ENCODE measurements around the gene RALGAPA2.

The RALGAPA2 gene

DNA sequence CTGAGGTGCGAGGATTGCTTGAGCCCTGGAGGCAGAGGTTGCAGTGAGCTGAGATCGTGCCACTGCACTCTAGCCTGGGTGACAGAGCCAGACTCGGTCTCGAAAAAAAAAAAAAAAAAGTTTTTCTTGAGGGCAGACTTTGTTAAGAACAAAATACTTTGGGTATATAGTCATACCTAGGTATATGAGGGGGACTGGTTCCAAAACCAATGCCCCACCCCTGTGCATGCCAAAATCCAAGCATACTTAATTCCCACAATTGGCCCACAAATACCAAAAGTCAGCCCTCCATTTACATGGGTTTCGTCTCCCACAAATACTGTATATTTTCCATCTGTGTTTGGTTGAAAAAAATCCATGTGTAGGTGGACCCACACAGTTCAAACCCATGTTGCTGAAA is 224.6 kb downstream of the RALGAPA2 start:
- no peak overlapping the region for H3K4me3 ChIP-seq (ENCODE audit: low read depth, low read length)
- in situ Hi-C loops (cut with HindIII; ENCODE audit: low sequenced_read_pairs): no loop called here
- DNase-seq (ENCODE audit: low read depth, low spot score): peak; percentile 68
- TF ChIP-seq, protein P1, sequence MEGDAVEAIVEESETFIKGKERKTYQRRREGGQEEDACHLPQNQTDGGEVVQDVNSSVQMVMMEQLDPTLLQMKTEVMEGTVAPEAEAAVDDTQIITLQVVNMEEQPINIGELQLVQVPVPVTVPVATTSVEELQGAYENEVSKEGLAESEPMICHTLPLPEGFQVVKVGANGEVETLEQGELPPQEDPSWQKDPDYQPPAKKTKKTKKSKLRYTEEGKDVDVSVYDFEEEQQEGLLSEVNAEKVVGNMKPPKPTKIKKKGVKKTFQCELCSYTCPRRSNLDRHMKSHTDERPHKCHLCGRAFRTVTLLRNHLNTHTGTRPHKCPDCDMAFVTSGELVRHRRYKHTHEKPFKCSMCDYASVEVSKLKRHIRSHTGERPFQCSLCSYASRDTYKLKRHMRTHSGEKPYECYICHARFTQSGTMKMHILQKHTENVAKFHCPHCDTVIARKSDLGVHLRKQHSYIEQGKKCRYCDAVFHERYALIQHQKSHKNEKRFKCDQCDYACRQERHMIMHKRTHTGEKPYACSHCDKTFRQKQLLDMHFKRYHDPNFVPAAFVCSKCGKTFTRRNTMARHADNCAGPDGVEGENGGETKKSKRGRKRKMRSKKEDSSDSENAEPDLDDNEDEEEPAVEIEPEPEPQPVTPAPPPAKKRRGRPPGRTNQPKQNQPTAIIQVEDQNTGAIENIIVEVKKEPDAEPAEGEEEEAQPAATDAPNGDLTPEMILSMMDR (IDR thresholded peaks at IDR 0.05; ENCODE audit: low read depth, low read length): no peak

DNA sequence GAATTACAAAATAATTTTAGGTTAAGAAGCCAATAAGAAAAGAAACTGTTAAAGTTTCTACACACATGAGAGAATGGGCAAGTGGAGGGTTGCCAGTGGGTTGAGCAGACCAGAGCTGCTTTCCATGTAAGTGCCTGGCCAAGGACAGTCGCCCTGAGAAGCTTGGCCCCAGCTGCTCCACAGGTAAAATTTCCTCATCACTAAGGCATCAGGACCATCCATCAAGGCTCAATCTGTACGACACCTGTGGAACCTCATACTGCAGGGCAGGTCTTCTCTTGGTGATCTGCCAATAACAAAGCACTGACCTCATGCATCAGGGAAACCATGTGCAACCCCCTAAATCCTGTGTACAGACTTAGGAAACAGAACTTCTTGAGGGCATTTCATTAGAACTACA is 229.1 kb downstream of the RALGAPA2 start:
- H3K4me3 ChIP-seq (ENCODE audit: low read depth, low read length): no peak overlapping the region
- no peak for DNase-seq (ENCODE audit: low read depth, low spot score)
- TF ChIP-seq, protein P1 (IDR thresholded peaks at IDR 0.05; ENCODE audit: low read depth, low read length): no peak
- in situ Hi-C loops (cut with HindIII; ENCODE audit: low sequenced_read_pairs): no loop called here

- TF ChIP-seq, protein P1 (IDR thresholded peaks at IDR 0.05; ENCODE audit: low read depth, low read length): no peak
- in situ Hi-C loops (cut with HindIII; ENCODE audit: low sequenced_read_pairs): no loop called here
- H3K4me3 ChIP-seq (ENCODE audit: low read depth, low read length): no peak overlapping the region
- no peak for DNase-seq (ENCODE audit: low read depth, low spot score)
Measured at GRCh38 chr20:20482453-20482852, 230.0 kb downstream of the RALGAPA2 start.

GRCh38 chr20:20480689-20481088 is 231.8 kb downstream of the RALGAPA2 start:
- DNase-seq (ENCODE audit: low read depth, low spot score): peak; percentile 73
- TF ChIP-seq, protein P1 (IDR thresholded peaks at IDR 0.05; ENCODE audit: low read depth, low read length): no peak
- in situ Hi-C loops (cut with HindIII; ENCODE audit: low sequenced_read_pairs): no loop called here
- H3K4me3 ChIP-seq (ENCODE audit: low read depth, low read length): no peak overlapping the region

DNA sequence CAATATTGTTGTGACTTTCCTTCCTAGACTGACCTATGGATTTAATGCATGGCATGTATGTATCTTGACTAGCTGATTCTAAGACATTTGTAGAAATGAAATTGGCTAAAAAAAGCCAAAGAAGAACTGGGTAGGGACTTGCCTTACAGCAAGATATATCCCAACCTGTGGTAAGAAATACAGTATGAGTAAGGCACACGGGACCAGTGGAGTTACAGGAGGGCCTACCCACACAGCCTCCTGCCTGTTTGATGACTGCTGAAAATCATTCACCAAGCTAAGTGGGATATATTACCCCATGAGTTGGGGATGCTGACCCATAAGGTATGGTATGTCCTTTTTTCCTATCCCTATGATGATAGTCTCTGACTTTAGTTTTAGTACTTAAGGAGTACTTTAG is 232.3 kb downstream of the RALGAPA2 start:
- H3K4me3 ChIP-seq (ENCODE audit: low read depth, low read length): no peak overlapping the region
- in situ Hi-C loops (cut with HindIII; ENCODE audit: low sequenced_read_pairs): no loop called here
- TF ChIP-seq, protein P1 (IDR thresholded peaks at IDR 0.05; ENCODE audit: low read depth, low read length): no peak
- DNase-seq (ENCODE audit: low read depth, low spot score): no peak

DNA sequence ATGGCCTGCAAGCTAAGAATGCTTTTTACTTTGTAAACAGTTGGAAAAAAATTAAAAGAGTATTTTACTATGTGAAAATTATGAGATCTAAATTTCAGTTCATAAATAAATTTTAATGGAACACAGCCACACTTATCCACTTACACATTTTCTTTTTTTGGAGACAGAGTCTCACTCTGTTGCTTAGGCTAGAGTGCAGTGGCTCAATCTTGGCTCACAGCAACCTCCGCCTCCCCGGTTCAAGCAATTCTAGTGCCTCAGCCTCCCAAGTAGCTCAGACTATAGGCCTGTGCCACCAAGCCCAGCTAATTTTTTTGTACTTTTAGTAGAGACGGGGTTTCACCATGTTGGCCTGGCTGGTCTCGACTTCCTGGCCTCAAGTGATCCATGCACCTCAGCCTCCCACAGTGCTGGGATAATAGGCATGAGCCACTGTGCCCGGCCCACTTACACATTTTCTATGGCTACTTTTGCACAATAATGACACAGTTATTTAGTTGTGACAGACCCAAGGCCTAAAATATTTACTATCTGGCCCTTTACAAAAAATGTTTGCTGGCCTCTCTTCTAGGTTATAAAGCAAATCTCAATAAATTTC is 234.9 kb downstream of the RALGAPA2 start:
- no peak for DNase-seq (ENCODE audit: low read depth, low spot score)
- TF ChIP-seq, protein P1 (IDR thresholded peaks at IDR 0.05; ENCODE audit: low read depth, low read length): no peak
- H3K4me3 ChIP-seq (ENCODE audit: low read depth, low read length): no peak overlapping the region
- in situ Hi-C loops (cut with HindIII; ENCODE audit: low sequenced_read_pairs): no loop called here

All from astrocyte of the spinal cord (primary cell).